Stomach (tissue), 4 donors: ENCODE data around the gene SVOPL.

Experiments
- EP300 ChIP-seq: sonication (generic); formaldehyde crosslinking; IDR thresholded peaks from one replicate; pipeline ENCODE4 v1.6.1; 2017; ENCODE audit warnings: antibody characterized with exemption
- POLR2A ChIP-seq, 4 donors: fragments of 450-650 bp; IDR thresholded peaks; one replicate each; pipeline ENCODE4 v1.6.1; 2016; ENCODE audit warnings: antibody characterized with exemption in 4 of 4, control low read depth in 2 of 4, mild to moderate bottlenecking in 1 of 4, moderate library complexity in 1 of 4
- POLR2AphosphoS5 ChIP-seq, 3 donors: sonication (generic); formaldehyde crosslinking; IDR thresholded peaks; one replicate each; pipeline ENCODE4 v1.6.1; 2016; ENCODE audit warnings: antibody characterized with exemption in 3 of 3
- TF ChIP-seq, protein P1 (sequence below), 7 experiments: fragments of 450-650 bp in 4 of 7; fragments of 200-600 bp in 3 of 7; sonication (generic) in 3 of 7; IDR thresholded peaks; one replicate each; pipeline ENCODE4 v1.5.1; 2016 to 2019; ENCODE audit warnings: antibody characterized with exemption in 7 of 7, control low read depth in 2 of 7, mild to moderate bottlenecking in 1 of 7

- TF ChIP-seq, protein P1, sequence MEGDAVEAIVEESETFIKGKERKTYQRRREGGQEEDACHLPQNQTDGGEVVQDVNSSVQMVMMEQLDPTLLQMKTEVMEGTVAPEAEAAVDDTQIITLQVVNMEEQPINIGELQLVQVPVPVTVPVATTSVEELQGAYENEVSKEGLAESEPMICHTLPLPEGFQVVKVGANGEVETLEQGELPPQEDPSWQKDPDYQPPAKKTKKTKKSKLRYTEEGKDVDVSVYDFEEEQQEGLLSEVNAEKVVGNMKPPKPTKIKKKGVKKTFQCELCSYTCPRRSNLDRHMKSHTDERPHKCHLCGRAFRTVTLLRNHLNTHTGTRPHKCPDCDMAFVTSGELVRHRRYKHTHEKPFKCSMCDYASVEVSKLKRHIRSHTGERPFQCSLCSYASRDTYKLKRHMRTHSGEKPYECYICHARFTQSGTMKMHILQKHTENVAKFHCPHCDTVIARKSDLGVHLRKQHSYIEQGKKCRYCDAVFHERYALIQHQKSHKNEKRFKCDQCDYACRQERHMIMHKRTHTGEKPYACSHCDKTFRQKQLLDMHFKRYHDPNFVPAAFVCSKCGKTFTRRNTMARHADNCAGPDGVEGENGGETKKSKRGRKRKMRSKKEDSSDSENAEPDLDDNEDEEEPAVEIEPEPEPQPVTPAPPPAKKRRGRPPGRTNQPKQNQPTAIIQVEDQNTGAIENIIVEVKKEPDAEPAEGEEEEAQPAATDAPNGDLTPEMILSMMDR (IDR thresholded peaks at IDR 0.05), result no peak
- TF ChIP-seq POLR2A (IDR thresholded peaks at IDR 0.05), result no peak
- TF ChIP-seq POLR2AphosphoS5 (IDR thresholded peaks at IDR 0.05), result no peak
- TF ChIP-seq EP300, result no peak
These were observed 132.5 kb downstream of the SVOPL start for GRCh38 chr7:138568655-138569054.
